HG03520 (cell line): ENCODE results near the gene F2R.
"Not testable (repeated sequence)": the region's sequence is repeated elsewhere in the genome, so short reads cannot be mapped to it uniquely, and the experiment has no call there.

Experiments used
- ATAC-seq: cut with Tn5 transposase; IDR thresholded peaks from one replicate; pipeline ENCODE4 v1.9.1; 2021; ENCODE audit warnings: mild to moderate bottlenecking, moderate library complexity; ENCODE audit not compliant: unreplicated experiment

Gene F2R

DNA sequence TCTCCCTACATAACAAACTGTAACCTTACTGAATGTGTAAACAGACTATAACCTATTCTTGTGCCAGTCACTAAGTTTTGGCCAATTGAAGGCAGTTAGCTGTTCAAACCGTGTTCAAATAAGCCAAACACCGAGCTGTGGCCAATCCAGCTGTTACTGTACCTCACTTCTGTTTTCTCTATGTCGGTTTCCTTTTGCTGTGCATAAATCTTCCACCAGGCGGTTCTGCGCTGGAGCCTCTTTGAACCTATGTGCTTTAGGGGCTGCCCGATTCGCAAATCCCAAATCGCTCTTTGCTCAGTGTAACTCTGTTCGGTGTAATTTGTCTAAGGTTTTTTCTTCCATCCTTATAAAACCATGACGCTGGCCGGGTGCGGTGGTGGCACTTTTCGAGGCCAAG is 31.8 kb downstream of the F2R start:
- ATAC-seq: no peak

DNA sequence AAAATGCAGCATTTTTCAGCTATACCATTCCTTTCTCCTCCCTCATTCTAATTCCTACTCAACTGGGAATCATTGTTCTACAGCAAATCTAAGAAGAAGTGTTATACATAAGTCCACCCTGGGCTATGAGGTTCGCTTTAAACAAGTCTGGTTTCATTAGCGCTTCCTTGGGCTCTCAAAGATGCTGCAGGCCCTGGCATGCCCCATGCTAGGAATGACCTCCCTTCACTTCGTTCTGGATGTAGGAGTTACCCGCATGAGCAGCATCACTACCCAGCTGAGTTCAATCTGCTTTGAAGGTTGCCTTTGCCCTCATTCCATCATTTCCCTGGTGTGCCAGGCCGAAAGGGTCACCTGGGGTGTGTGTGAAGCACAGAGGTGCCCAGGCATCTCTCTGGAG is 35.4 kb downstream of the F2R start:
- ATAC-seq: no peak

DNA sequence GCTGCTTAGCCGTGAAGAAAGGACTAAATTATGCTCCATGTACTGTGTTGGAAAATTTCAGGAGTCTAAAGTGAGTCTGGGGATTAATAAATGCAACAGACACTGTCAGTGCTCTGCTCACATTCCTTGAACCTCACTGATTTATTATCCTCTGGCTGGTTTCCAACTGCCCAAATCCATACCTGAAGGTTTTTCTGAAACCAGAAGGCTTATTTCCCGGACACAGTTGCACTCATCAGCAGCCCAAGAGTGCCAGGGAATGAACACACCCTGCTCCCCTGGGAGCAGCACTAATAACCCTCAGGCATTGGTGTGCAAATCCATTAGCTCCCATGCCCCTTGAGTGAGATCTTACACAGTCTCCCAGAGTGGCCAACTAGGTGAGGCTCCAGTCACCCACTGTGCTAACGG is 38.7 kb downstream of the F2R start:
- no peak for ATAC-seq

DNA sequence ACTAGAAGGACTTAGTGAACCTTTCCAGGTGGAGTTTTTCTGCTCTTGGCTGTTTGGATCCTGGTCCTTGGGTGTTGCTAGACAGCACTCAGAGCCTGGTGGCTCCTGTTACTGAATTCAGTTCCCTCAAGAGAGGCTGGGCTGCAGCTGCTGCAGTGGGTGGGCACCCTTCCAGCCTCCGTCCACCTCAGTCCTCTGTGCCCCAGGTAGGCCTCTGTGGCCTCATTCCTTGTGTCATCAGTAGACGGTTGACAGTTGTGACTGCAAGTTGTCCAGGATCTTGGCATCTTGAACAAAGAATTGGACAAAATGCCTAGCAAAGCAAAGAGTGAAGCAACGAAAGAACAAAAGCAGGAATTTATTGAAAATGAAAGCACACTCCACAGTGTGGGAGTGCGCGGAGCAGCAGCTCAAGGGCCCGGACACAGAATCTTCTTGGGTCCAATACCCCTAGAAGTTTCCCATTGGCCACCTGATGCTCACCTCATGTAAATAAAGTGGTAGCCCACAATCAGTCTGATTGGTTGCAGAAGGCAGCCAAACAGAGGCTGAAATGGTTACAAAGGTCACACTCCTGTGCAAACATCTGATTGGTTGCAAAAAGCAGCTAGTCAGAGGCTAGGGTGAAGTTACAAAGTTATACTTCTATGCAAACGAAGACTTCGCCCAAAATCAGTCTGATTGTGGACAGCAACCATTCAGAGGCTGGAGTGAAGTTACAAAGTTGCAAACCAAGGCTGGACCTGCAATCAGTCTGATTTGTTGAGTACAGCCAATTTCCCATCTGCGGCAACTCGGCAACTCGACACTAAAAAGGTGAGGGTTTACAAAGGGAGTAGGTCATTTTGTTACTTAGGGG is 40.1 kb downstream of the F2R start:
- no peak for ATAC-seq

DNA sequence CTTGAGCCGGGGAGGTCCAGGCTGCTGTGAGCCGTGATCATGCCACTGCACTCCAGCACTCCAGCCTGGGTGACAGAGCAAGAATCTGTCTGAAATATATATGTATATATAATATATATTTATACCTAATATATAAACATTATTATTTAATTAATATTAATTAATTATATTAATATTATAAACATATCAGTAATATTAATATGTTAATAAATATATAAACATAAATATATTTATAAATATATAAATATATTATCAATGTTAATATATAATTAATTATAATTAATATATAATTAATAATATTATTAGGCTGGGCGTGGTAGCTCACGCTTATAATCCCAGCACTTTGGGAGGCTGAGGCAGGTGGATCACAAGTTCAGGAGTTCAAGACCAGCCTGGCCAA is 41.1 kb downstream of the F2R start:
- no peak for ATAC-seq

DNA sequence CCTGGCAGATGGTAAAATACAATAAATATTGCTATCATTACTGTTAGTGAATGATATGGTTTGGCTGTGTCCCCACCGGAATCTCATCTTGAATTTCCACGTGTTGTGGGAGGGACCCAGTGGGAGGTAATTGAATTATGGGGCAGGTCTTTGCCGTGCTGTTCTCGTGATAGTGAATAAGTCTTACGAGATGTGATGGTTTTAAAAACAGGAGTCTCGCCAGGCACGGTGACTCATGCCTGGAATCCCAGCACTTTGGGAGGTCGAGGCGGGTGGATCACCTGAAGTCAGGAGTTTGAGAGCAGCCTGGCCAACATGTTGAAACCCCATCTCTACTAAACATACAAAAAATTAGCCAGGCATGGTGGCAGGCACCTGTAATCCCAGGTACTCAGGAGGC is 45.2 kb downstream of the F2R start:
- ATAC-seq: not testable (repeated sequence)

DNA sequence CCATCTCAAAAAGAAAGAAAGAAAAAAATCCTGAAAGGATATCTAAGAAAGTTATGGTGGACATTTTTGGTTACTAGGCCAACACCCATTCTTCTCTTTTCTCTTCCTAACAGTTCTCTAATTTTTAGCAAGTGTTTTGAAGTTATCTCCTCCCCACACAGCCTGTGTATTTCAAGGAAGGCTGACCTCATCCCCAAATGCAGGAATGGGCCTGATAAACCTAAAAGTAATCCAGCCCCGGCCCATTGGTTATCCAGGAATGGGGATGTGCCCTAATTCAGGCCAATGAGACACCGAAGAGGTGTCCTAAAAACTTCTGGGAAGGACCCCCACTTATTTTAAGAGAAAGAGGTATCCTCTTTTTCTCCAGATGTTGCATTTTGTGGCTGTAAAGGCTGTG is 46.6 kb downstream of the F2R start:
- ATAC-seq: no peak

DNA sequence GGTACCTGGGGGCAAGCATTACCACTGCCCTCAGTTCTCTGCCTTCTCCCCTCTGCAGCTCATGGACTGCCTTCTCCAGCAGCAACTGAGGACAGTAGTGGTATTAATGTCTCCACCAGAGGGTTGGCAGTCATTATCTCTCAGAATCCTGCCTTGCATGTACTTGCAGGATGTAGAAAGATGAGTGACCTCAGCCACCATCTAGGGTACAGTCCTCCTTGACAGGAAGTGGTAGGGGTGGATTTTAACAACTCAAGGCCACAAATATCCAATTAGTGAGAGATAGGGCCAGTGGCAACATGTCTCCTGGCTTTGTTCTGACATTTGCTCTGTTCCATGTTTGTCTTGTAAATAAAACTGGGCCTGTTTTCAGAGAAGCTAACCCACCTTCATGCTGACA is 47.2 kb downstream of the F2R start:
- no peak for ATAC-seq

DNA sequence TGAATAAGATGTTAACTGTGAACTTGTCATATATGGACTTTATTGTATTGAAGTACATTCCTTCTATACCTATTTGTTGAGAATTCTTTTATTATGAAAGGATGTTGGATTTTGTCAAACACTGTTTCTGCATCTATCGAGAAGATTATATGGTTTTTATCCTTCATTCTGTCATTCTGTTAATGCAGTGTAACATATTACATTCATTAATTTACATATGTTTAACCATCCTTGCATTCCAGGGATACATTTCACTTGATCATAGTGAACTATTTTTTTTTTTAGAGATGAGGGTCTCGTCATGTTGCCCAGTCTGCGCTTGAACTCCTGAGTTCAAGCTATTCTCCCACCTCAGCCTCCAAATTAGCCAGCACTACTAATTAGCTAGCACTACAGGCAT is 48.4 kb downstream of the F2R start:
- no peak for ATAC-seq

DNA sequence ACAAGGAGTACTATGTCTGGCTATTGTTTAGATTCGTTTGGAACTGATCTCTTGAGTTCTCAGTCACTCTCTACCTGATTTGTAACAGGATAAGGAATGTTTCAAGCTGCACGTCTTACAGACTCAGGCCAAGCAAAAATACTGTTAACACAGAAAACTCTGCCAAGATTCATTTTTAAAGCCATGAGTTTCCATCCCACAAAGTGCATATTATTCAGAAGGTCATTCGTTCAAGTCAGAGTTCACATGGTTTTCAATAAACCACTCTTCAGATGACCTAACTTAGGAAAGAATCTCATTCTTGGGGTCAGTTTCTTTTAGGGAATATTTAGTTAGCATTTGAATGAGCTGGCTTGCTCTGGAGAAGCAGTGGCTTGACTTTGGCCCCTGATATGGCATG is 49.3 kb downstream of the F2R start:
- no peak for ATAC-seq

DNA sequence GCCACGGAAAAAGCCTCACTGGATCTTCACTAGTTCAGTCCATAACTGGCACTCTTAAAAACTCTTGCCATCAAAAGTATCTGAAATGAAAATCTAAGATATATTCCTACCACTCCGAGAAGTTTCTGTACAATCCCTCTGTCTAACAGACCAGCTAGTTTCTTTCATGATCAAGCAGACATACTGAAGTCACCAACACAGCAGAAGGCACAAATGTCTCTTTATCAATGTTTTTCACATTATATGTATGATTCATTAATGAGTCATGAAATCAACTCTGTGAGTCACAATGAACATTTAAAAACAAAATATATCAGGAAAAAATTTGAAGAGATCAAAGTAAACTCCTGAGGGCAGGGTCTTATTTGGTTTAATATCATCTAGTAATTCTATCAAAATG is 50.8 kb downstream of the F2R start:
- no peak for ATAC-seq

DNA sequence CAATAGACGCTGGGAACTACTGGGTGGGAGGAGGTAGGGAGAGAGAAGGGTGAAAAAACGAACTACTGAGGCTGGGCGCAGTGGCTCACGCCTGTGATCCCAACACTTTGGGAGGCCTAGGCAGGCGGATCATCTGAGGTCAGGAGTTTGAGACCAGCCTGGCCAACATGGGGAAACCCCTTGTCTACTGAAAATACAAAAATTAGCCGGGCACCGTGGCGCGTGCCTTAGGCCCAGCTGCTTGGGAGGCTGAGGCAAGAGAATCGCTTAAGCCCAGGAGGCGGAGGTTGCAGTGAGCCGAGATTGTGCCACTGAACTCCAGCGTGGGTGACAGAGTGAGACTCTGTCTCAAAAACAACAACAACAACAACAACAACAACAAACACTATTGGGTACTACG is 55.1 kb downstream of the F2R start:
- not testable (repeated sequence) for ATAC-seq

DNA sequence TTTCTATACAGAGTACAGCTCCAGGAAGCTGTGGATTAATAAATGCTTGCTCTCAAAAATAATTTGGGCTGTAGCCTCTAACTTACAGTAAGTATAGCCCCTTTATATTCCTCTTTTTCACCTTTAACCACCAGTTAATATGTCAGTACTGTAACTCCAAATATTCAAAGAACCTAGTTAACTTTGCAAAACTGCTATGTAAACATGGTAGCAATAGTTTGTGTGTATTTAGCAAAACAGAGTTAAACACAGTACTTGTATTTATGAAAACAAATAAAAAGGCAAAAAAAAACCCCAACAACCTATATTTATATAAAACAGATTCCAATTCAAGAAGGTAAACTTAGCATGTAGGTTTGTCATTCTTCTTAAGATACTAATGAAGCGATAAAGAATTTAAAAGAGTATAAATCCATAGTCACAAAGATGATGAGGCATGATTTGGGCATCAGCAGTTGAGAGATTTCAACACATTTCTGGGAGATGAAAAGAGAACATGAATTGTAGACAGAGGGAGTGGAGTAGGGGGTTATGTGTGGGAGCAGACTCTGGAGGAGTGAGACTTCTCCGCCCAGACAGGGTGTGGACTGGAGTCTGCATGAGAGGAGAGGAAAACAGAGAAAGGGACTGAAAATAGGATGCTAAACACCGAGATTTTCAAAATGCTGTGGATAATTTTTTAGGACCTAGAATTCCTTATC is 55.9 kb downstream of the F2R start:
- ATAC-seq: no peak

DNA sequence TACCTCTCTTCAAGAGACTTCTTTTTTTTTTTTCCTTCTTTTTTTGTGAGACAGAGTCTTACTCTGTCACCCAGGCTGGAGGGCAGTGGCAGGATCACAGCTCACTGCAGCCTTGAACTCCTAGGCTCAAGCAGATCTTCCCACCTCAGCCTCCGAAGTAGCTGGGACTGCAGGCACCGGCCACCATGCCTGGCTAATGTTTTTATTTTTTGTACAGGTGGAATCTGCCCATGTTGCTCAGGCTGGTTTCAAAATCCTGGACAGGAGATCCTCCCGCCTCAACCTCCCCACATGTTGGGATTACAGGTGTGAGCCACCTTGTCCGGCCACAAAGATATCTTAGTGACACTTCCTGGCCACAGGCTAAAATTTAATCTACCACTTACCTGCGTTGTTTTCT is 60.0 kb downstream of the F2R start:
- no peak for ATAC-seq

DNA sequence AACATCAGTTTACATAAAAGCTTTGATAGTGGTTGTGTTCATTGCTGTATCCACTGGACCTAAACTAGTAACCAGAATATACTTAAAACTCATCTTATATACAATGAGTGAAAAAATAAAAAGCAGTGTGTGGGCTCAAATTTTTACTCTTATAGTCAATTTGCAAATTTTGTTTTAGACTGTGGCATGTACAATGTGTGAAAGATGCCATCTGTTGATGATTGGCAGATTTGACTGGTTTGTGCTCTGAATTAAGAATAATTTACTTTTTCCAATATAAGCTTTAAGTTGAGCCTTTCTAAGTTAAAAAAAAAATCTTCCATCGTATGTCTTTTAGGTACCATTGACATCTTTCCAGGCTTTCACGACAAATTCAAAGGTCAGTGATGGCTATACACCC is 60.5 kb downstream of the F2R start:
- ATAC-seq: no peak

DNA sequence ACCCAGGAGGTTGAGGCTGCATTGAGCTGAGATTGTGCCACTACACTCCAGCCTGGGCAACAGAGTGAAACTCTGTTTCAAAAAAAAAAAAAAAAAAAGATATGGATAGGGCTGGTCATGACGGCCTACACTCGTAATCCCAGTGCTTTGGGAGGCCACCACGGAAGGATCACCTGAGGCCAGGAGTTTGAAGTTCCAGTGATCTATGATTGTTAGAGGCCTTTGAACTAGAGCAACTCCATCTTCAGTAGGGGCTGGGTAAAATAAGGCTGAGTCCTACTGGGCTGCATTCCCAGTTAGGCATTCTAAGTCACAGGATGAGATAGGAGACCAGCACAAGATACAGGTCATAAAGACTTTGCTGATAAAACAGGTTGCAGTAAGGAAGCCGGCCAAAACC is 64.7 kb downstream of the F2R start:
- not testable (repeated sequence) for ATAC-seq

DNA sequence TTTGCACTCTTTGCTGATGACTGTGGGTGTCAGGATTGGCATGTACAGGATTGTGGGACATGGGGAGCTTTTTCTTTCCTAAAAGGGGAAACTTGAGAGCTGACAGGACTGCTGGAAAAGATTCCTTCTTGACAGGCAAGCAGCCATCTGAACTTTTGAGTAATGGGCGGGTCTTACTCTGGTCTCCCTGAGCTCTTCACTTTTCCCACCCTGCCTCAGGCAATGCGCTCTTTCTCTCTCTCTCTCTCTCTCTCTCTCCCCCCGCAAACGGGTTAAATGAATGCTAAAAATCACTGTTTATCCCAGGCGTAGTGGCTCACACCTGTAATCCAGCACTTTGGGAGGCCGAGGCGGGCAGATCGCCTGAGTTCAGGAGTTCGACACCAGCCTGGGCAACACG is 65.8 kb downstream of the F2R start:
- ATAC-seq: no peak

DNA sequence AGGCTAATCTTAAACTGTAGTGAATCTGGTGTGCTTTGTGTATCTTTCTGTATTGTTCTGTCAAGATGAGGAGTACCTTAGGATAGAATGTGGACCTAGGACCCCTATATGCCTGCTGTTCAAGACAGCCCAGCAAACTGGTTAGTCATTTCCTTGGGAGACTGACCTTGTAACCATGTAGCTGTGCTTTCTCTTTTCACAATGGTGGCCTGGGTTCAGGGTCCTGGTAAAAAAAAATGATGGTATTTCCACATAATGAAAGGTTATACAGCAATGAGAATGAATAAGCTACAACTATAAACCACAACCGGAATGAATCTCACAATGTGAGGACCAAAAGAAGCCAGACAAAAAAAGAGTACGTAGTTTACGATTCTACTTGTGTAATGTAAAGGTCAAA is 66.5 kb downstream of the F2R start:
- no peak for ATAC-seq
